IMR-90 (cell line): ENCODE results near the gene GOT1. TPM values are rescaled to one million over a fixed set of nuclear protein-coding genes. Genes with fewer than 3 reads are reported as not detected.

Source experiments
- ATAC-seq: fragments of 200-7000 bp; cut with Tn5 transposase; 2 replicates; pipeline ENCODE4 v1.9.1; 2020; ENCODE audit warnings: low read depth, mild to moderate bottlenecking, moderate library complexity
- BruUV-seq: library from RNA; stranded (reverse); fragments of 400-500 nt; replicated peaks from 2 replicates; lab custom pipeline; 2021; lab: Mats Ljungman, UMichigan
- CTCF ChIA-PET: fragments of 300-600 bp; formaldehyde crosslinking; extraction: SDS; loops from one replicate; lab custom pipeline; 2021; ENCODE audit warnings: antibody characterized with exemption; lab: Yijun Ruan, JAX
- POLR2A ChIA-PET: fragments of 300-600 bp; sonication (Branson Sonifier 250); formaldehyde crosslinking; loops from one replicate; lab custom pipeline; 2022; ENCODE audit warnings: antibody characterized with exemption; ENCODE audit not compliant: unreplicated experiment; lab: Charles Lee
- DNase-seq: peaks from one replicate; pipeline ENCODE4 v3.0.0; 2013
- H2AFZ ChIP-seq: replicated peaks from 2 replicates; pipeline ENCODE3; 2013; ENCODE audit warnings: low read length, mild to moderate bottlenecking; ENCODE audit not compliant: poor library complexity
- H2AK5ac ChIP-seq: 2 replicates; pipeline ENCODE4 v1.6.1; 2013; ENCODE audit warnings: low read depth, low read length, inconsistent platforms
- H2AK9ac ChIP-seq: replicated peaks from 2 replicates; pipeline ENCODE3; 2013; ENCODE audit warnings: mild to moderate bottlenecking, low read depth, low read length, moderate library complexity; ENCODE audit not compliant: poor library complexity
- H2BK120ac ChIP-seq: 2 replicates; pipeline ENCODE4 v1.6.1; 2013; ENCODE audit warnings: low read depth, low read length, inconsistent platforms
- H2BK15ac ChIP-seq: 3 replicates; pipeline ENCODE4 v1.6.1; 2013; ENCODE audit warnings: low read depth, low read length, inconsistent platforms
- H2BK20ac ChIP-seq: 2 replicates; pipeline ENCODE4 v1.6.1; 2013; ENCODE audit warnings: low read depth, mild to moderate bottlenecking, inconsistent platforms, low read length, moderate library complexity
- H2BK5ac ChIP-seq: 2 replicates; pipeline ENCODE4 v1.6.1; 2013; ENCODE audit warnings: mild to moderate bottlenecking, low read depth, low read length, inconsistent platforms; ENCODE audit not compliant: poor library complexity, severe bottlenecking
- H3K14ac ChIP-seq: replicated peaks from 2 replicates; pipeline ENCODE4 v1.6.1; 2013; ENCODE audit warnings: low read depth, low read length, inconsistent platforms
- H3K18ac ChIP-seq: 2 replicates; pipeline ENCODE4 v1.6.1; 2013; ENCODE audit warnings: low read depth, low read length, control low read depth
- H3K23ac ChIP-seq: 2 replicates; pipeline ENCODE4 v1.6.1; 2013; ENCODE audit warnings: low read depth, low read length, inconsistent platforms
- H3K27ac ChIP-seq: 2 replicates; pipeline ENCODE4 v1.5.1; 2013; ENCODE audit warnings: mild to moderate bottlenecking, control low read depth, low read length; ENCODE audit not compliant: insufficient read depth
- H3K27me3 ChIP-seq: 2 replicates; pipeline ENCODE4 v1.6.1; 2013; ENCODE audit warnings: low read length; ENCODE audit not compliant: control insufficient read depth, insufficient read depth
- H3K36me3 ChIP-seq: 2 replicates; pipeline ENCODE4 v1.6.1; 2013; ENCODE audit warnings: low read length, mixed read lengths; ENCODE audit not compliant: control insufficient read depth, insufficient read depth
- H3K4ac ChIP-seq: 2 replicates; pipeline ENCODE4 v1.6.1; 2013; ENCODE audit warnings: low read depth, low read length, inconsistent platforms
- H3K4me1 ChIP-seq: 2 replicates; pipeline ENCODE4 v1.6.1; 2013; ENCODE audit warnings: low read length, mixed read lengths; ENCODE audit not compliant: control insufficient read depth, insufficient read depth
- H3K4me2 ChIP-seq: 2 replicates; pipeline ENCODE4 v1.6.1; 2013; ENCODE audit warnings: low read depth, mild to moderate bottlenecking, control low read depth, low read length, moderate library complexity
- H3K4me3 ChIP-seq: 2 replicates; pipeline ENCODE4 v1.5.1; 2013; ENCODE audit warnings: low read depth, mild to moderate bottlenecking, control low read depth, low read length, moderate library complexity; ENCODE audit not compliant: insufficient read depth
- H3K56ac ChIP-seq: 2 replicates; pipeline ENCODE4 v1.6.1; 2013; ENCODE audit warnings: low read length, inconsistent platforms; ENCODE audit not compliant: insufficient read depth; ENCODE audit errors: extremely low read depth
- H3K79me1 ChIP-seq, 2 experiments: 2 replicates each; pipeline ENCODE4 v1.6.1; 2013; ENCODE audit warnings: low read length in 2 of 2, inconsistent platforms in 1 of 2, low read depth in 1 of 2
- H3K9ac ChIP-seq: 2 replicates; pipeline ENCODE4 v1.6.1; 2013; ENCODE audit warnings: low read depth, low read length, control low read depth
- H3K9me1 ChIP-seq: 2 replicates; pipeline ENCODE4 v1.6.1; 2013; ENCODE audit warnings: low read length, inconsistent platforms; ENCODE audit not compliant: insufficient read depth
- H3K9me3 ChIP-seq: 2 replicates; pipeline ENCODE4 v1.6.1; 2013; ENCODE audit warnings: low read length; ENCODE audit not compliant: control insufficient read depth, insufficient read depth
- H4K20me1 ChIP-seq: 2 replicates; pipeline ENCODE4 v1.6.1; 2013; ENCODE audit warnings: low read length, inconsistent platforms; ENCODE audit not compliant: insufficient read depth
- H4K5ac ChIP-seq: 2 replicates; pipeline ENCODE4 v1.6.1; 2013; ENCODE audit warnings: mild to moderate bottlenecking, low read depth, low read length, control low read depth
- H4K8ac ChIP-seq, 2 experiments: 2 replicates each; pipeline ENCODE4 v1.6.1; 2013; ENCODE audit warnings: low read depth in 2 of 2, low read length in 2 of 2, control low read depth in 1 of 2, inconsistent platforms in 1 of 2
- H4K91ac ChIP-seq: 2 replicates; pipeline ENCODE4 v1.6.1; 2013; ENCODE audit warnings: low read depth, low read length, inconsistent platforms; ENCODE audit not compliant: insufficient read depth
- BHLHE40 ChIP-seq: fragments of 150-350 bp; IDR thresholded peaks from 2 replicates; pipeline ENCODE4 v1.6.1; 2016; ENCODE audit warnings: mild to moderate bottlenecking, low read depth, low read length
- CTCF ChIP-seq: conservative IDR thresholded peaks from 2 replicates; pipeline ENCODE4 v1.5.1; 2012; ENCODE audit warnings: mild to moderate bottlenecking, low read depth, low read length, improper control_type of control experiment
- MAFK ChIP-seq: IDR thresholded peaks from 2 replicates; pipeline ENCODE4 v1.6.1; 2012; ENCODE audit warnings: low read depth, low read length, improper control_type of control experiment
- MAZ ChIP-seq: IDR thresholded peaks from 2 replicates; pipeline ENCODE4 v1.6.1; 2012; ENCODE audit warnings: low read depth, mild to moderate bottlenecking, low read length, improper control_type of control experiment, moderate library complexity, borderline replicate concordance
- POLR2A ChIP-seq: IDR thresholded peaks from 2 replicates; pipeline ENCODE4 v1.6.1; 2012; ENCODE audit warnings: mild to moderate bottlenecking, low read depth, low read length
- RFX5 ChIP-seq: IDR thresholded peaks from 2 replicates; pipeline ENCODE4 v1.8.0; 2012; ENCODE audit warnings: low read depth, mild to moderate bottlenecking, low read length, moderate library complexity
- SMC3 ChIP-seq: fragments of 150-350 bp; IDR thresholded peaks from 2 replicates; pipeline ENCODE4 v1.6.1; 2016; ENCODE audit warnings: low read depth, mild to moderate bottlenecking, antibody characterized with exemption, low read length, moderate library complexity
- WGBS, 2 experiments: methylation state at CpG; one replicate each; pipeline versions ENCODE4 v1.1.5 to v1.1.7; 2013; ENCODE audit warnings: missing lambda C conversion rate in 2 of 2; ENCODE audit not compliant: insufficient read length in 1 of 2; ENCODE audit errors: extremely low coverage in 2 of 2; 5-methylcytosine and 5-hydroxymethylcytosine counted together
- dilution Hi-C: fragments of 300-500 bp; cut with HindIII; formaldehyde crosslinking; loops from one replicate; pipeline ENCODE4 v1.14.3; 2018; ENCODE audit warnings: low sequenced_read_pairs; ENCODE audit not compliant: unreplicated experiment
- in situ Hi-C: fragments of 300-500 bp; cut with MboI; formaldehyde crosslinking; loops from 3 replicates; pipeline ENCODE4 v1.14.3; 2019; ENCODE audit warnings: low sequenced_read_pairs, inconsistent platforms, mixed read lengths
- intact Hi-C: fragments of 100-400 bp; cut with micrococcal nuclease; formaldehyde crosslinking; loops from 2 replicates; pipeline ENCODE4 v1.10.0; 2022
- polyA plus RNA-seq, 3 experiments: library from polyadenylated mRNA; depleted of rRNA; stranded (reverse); fragments of >200 nt; gene quantifications; 2 replicates each; pipeline ENCODE4 v1.2.3, GENCODE V29; 2012; ENCODE audit warnings: low replicate concordance in 1 of 3
- total RNA-seq: library from RNA; depleted of rRNA; stranded (reverse); fragments of >200 nt; gene quantifications from 2 replicates; pipeline ENCODE4 v1.2.3, GENCODE V29; 2012

The GOT1 gene
- total and polyA plus RNA-seq, 2 of the 4 experiments (the other 2 are of a cell fraction) = 29.4 to 46.1 TPM

GRCh38 chr10:99411546-99411945 lies 18.9 kb downstream of the GOT1 start:
- no peak for ATAC-seq
- no TSS peak for BruUV-seq
- Histone ChIP-seq H3K9me1 (no peaks in the 10 kb centered on the region; the same call in 1 of the 2 replicates), H3K4me2 (no peak overlapping the region), H2AK9ac (no peak overlapping the region), H3K14ac (no peak overlapping the region), H3K4me3 (no peak overlapping the region), H3K36me3 (peaks cover 4% of the 10 kb centered on the region), H4K20me1 (no peaks in the 10 kb centered on the region), H2BK15ac (no peak overlapping the region), H3K9me3 (no peaks in the 10 kb centered on the region), H3K9ac (no peak overlapping the region), H3K4me1 (no peaks in the 10 kb centered on the region), H3K79me1 (peaks cover 4 to 18% of the 10 kb centered on the region in 2 experiments), H4K5ac (no peak overlapping the region), H3K18ac (no peak overlapping the region), H3K23ac (no peak overlapping the region), H3K27me3 (no peaks in the 10 kb centered on the region), H4K8ac (no peak overlapping the region), H2AK5ac (no peak overlapping the region), H3K56ac (no peak overlapping the region), H3K27ac (no peak overlapping the region), H2AFZ (no peak overlapping the region), H2BK120ac (no peak overlapping the region), H4K91ac (no peak overlapping the region), H2BK5ac (no peak overlapping the region), H3K4ac (no peak overlapping the region), H2BK20ac (no peak overlapping the region)
- no peak for TF ChIP-seq SMC3
- TF ChIP-seq MAFK = no peak
- TF ChIP-seq CTCF = no peak
- TF ChIP-seq MAZ = no peak
- no peak for TF ChIP-seq POLR2A
- no peak for TF ChIP-seq BHLHE40
- TF ChIP-seq RFX5 = no peak
- WGBS, 2 experiments = no CpG with 5 or more reads among the region's 2 CpGs
- dilution Hi-C loops (no loop called here), in situ Hi-C loops (no loop called here), intact Hi-C loops (no loop called here)
- ChIA-PET CTCF (interaction anchor here (0.6 kb wide), 1 partner anchor 852 kb away, joined by 3 read pairs; no protein-coding TSS in a partner anchor), POLR2A (no interaction called here)
- DNase-seq = no peak
